HepG2 (cell line): ENCODE data around the gene EPC2. TPM values are rescaled to one million over a fixed set of nuclear protein-coding genes. Genes with fewer than 3 reads are reported as not detected.

ENCODE experiments used
- ATAC-seq: fragments of 200-7000 bp; cut with Tn5 transposase; 3 replicates; pipeline ENCODE4 v1.9.1; 2020; ENCODE audit warnings: mild to moderate bottlenecking, moderate library complexity
- BruUV-seq: library from RNA; stranded (reverse); fragments of 400-500 nt; replicated peaks from 2 replicates; lab custom pipeline; 2021; lab: Mats Ljungman, UMichigan
- CTCF ChIA-PET: fragments of 300-600 bp; formaldehyde crosslinking; extraction: SDS; loops from one replicate; lab custom pipeline; 2021; ENCODE audit warnings: low total read pairs, inconsistent platforms, low intra/inter-chr PET ratio; lab: Yijun Ruan, JAX
- POLR2A ChIA-PET: fragments of 350-600 bp; sonication (Branson Sonifier 250); formaldehyde crosslinking; loops from one replicate; lab custom pipeline; 2020; ENCODE audit warnings: antibody characterized with exemption, inconsistent platforms; lab: Yijun Ruan, JAX
- DNase-seq: peaks from one replicate; pipeline ENCODE4 v3.0.0-alpha.2; 2015; ENCODE audit warnings: low spot score
- FAIRE-seq: peaks from 3 replicates; lab custom pipeline; 2011; peaks lifted over from hg19 to GRCh38; lab: Jason Lieb, UNC
- H2AFZ ChIP-seq: one replicate; pipeline ENCODE4 v1.6.1; 2011; ENCODE audit warnings: low read length, inconsistent platforms
- H3K27ac ChIP-seq: fragments of 300-600 bp; 3 replicates; pipeline ENCODE4 v1.8.0; 2011; ENCODE audit warnings: mixed run types, mild to moderate bottlenecking, mixed read lengths, low read length, inconsistent platforms; ENCODE audit not compliant: insufficient read depth; ENCODE audit errors: extremely low read length
- H3K27me3 ChIP-seq, 2 experiments: fragments of 200-600 bp in 1 of 2; 2 replicates in 1 of 2; 3 replicates in 1 of 2; pipeline versions ENCODE4 v1.6.0 to v1.8.0; 2011; ENCODE audit warnings: low read length in 2 of 2, mild to moderate bottlenecking in 2 of 2, moderate library complexity in 2 of 2, inconsistent platforms in 1 of 2; ENCODE audit not compliant: insufficient read depth in 2 of 2, control insufficient read depth in 1 of 2
- H3K36me3 ChIP-seq, 2 experiments: fragments of 200-600 bp in 1 of 2; replicated peaks in 1 of 2; 2 replicates in 1 of 2; 3 replicates in 1 of 2; pipeline versions ENCODE4 v1.5.1 to v1.8.0; 2011; ENCODE audit warnings: low read length in 2 of 2, inconsistent platforms in 1 of 2; ENCODE audit not compliant: insufficient read depth in 2 of 2, control insufficient read depth in 1 of 2
- H3K4me1 ChIP-seq: 2 replicates; pipeline ENCODE4 v1.5.1; 2012; ENCODE audit warnings: low read length, inconsistent platforms; ENCODE audit not compliant: insufficient read depth
- H3K4me2 ChIP-seq: 2 replicates; pipeline ENCODE4 v1.6.0; 2011; ENCODE audit warnings: low read depth, low read length, inconsistent platforms
- H3K4me3 ChIP-seq, 3 experiments: fragments of 200-600 bp in 1 of 3; sonication (generic), shearing (Covaris generic) in 1 of 3; replicated peaks in 1 of 3; 2 replicates each; pipeline ENCODE4 v1.5.1; 2011 to 2016; ENCODE audit warnings: low read length in 3 of 3, inconsistent platforms in 2 of 3, low read depth in 2 of 3, mild to moderate bottlenecking in 2 of 3, control low read depth in 1 of 3, mixed read lengths in 1 of 3; ENCODE audit not compliant: insufficient read depth in 1 of 3
- H3K79me2 ChIP-seq: one replicate; pipeline ENCODE4 v1.6.1; 2011; ENCODE audit warnings: low read length, inconsistent platforms; ENCODE audit not compliant: insufficient read depth
- H3K9ac ChIP-seq: 2 replicates; pipeline ENCODE4 v1.6.0; 2011; ENCODE audit warnings: mild to moderate bottlenecking, low read depth, low read length, inconsistent platforms; ENCODE audit not compliant: insufficient read depth
- H3K9me3 ChIP-seq: 2 replicates; pipeline ENCODE4 v1.5.1; 2012; ENCODE audit warnings: mild to moderate bottlenecking, low read length
- H4K20me1 ChIP-seq: 2 replicates; pipeline ENCODE4 v1.6.0; 2011; ENCODE audit warnings: inconsistent platforms, mild to moderate bottlenecking, low read length, moderate library complexity; ENCODE audit not compliant: insufficient read depth
- ADNP ChIP-seq: sonication (generic); formaldehyde crosslinking; IDR thresholded peaks from 2 replicates; pipeline ENCODE4 v1.4.0; 2020; ENCODE audit warnings: missing genetic modification reagents
- BCLAF1 ChIP-seq: fragments of 450-650 bp; IDR thresholded peaks from 2 replicates; pipeline ENCODE4 v1.6.1; 2017; ENCODE audit warnings: mild to moderate bottlenecking
- CREB1 ChIP-seq, 2 experiments: fragments of 450-650 bp in 1 of 2; IDR thresholded peaks; 2 replicates each; pipeline ENCODE4 v1.6.1; 2016 to 2017; ENCODE audit warnings: control low read depth in 1 of 2, mild to moderate bottlenecking in 1 of 2, missing compliant biosample characterization in 1 of 2, missing genetic modification characterization in 1 of 2
- FLYWCH1 ChIP-seq: sonication (generic); formaldehyde crosslinking; IDR thresholded peaks from 2 replicates; pipeline ENCODE4 v1.8.1; 2023; ENCODE audit warnings: mild to moderate bottlenecking, missing genetic modification reagents
- HNF4A ChIP-seq: sonication (generic); formaldehyde crosslinking; IDR thresholded peaks from 2 replicates; pipeline ENCODE4 v1.4.0; 2020; ENCODE audit warnings: missing genetic modification reagents
- KDM6A ChIP-seq: IDR thresholded peaks from 2 replicates; pipeline ENCODE4 v1.6.1; 2016; ENCODE audit warnings: low read depth
- MAFG ChIP-seq: sonication (generic); formaldehyde crosslinking; IDR thresholded peaks from 2 replicates; pipeline ENCODE4 v1.5.1; 2020; ENCODE audit warnings: mild to moderate bottlenecking, missing genetic modification reagents
- MED13 ChIP-seq: sonication (generic); formaldehyde crosslinking; IDR thresholded peaks from 2 replicates; pipeline ENCODE4 v1.5.0; 2020; ENCODE audit warnings: missing genetic modification reagents
- NR2F6 ChIP-seq, 2 experiments: IDR thresholded peaks; 2 replicates each; pipeline ENCODE4 v1.6.1; 2016; ENCODE audit warnings: antibody characterized with exemption in 1 of 2, mild to moderate bottlenecking in 1 of 2
- SAFB2 ChIP-seq: sonication (generic); formaldehyde crosslinking; IDR thresholded peaks from 2 replicates; pipeline ENCODE4 v1.5.1; 2020; ENCODE audit warnings: missing genetic modification reagents, low read depth, mild to moderate bottlenecking, borderline replicate concordance
- TOPORS ChIP-seq: sonication (generic); formaldehyde crosslinking; IDR thresholded peaks from 2 replicates; pipeline ENCODE4 v1.8.0; 2023; ENCODE audit warnings: mild to moderate bottlenecking, missing genetic modification reagents
- ZNF180 ChIP-seq: sonication (generic); formaldehyde crosslinking; IDR thresholded peaks from 2 replicates; pipeline ENCODE4 v1.4.0; 2020; ENCODE audit warnings: low read depth, missing genetic modification reagents, borderline replicate concordance
- ZNF207 ChIP-seq: fragments of 450-650 bp; IDR thresholded peaks from 2 replicates; pipeline ENCODE4 v1.6.1; 2016; ENCODE audit warnings: antibody characterized with exemption, borderline replicate concordance
- ZNF253 ChIP-seq: sonication (generic); formaldehyde crosslinking; IDR thresholded peaks from 2 replicates; pipeline ENCODE4 v1.8.0; 2022; ENCODE audit warnings: mild to moderate bottlenecking, missing genetic modification reagents, borderline replicate concordance
- ZNF337 ChIP-seq: sonication (generic); formaldehyde crosslinking; IDR thresholded peaks from 2 replicates; pipeline ENCODE4 v1.5.1; 2020; ENCODE audit warnings: missing genetic modification reagents, low read depth, mild to moderate bottlenecking, borderline replicate concordance
- ZNF414 ChIP-seq: sonication (generic); formaldehyde crosslinking; IDR thresholded peaks from 2 replicates; pipeline ENCODE4 v1.5.0; 2020; ENCODE audit warnings: missing genetic modification reagents
- WGBS: methylation state at CpG from one replicate; pipeline ENCODE4 v1.1.6; 2017; ENCODE audit warnings: low lambda C conversion rate; 5-methylcytosine and 5-hydroxymethylcytosine counted together
- in situ Hi-C: cut with HindIII; loops from 2 replicates; pipeline ENCODE4 v1.10.0; 2017; ENCODE audit warnings: low pct_unique_long_range_greater_than_20kb; ENCODE audit not compliant: extremely low pct_ligation_motif_present
- intact Hi-C: fragments of 100-400 bp; cut with micrococcal nuclease; formaldehyde crosslinking; loops from one replicate; pipeline ENCODE4 v1.10.0; 2022; ENCODE audit not compliant: unreplicated experiment
- polyA plus RNA-seq, 8 experiments: library from polyadenylated mRNA; depleted of rRNA in 3 of 8; stranded (reverse) in 7 of 8; unstranded in 1 of 8; fragments of >200 nt; fragmentation: Illumina TruSeq in 4 of 8; extraction: Trizol in 4 of 8; gene quantifications; 2 replicates each; pipeline versions ENCODE4 v1.2.1 to v1.2.3, GENCODE V29; 2011 to 2016; ENCODE audit warnings: low read depth in 4 of 8, missing spikeins in 1 of 8, mixed read lengths in 1 of 8; ENCODE audit not compliant: insufficient read depth in 1 of 8
- total RNA-seq, 5 experiments: library from RNA; depleted of rRNA; stranded (reverse); fragments of >200 nt; fragmentation: Illumina TruSeq; extraction: Trizol; gene quantifications; 2 replicates each; pipeline ENCODE4 v1.2.3, GENCODE V29; 2016; ENCODE audit warnings: low read depth in 1 of 5

Gene EPC2
- total and polyA plus RNA-seq, 2 of the 13 experiments (the other 11 are each of a cell fraction or from before 2014, with no cell fraction given): 20.5 to 22.0 TPM

DNA sequence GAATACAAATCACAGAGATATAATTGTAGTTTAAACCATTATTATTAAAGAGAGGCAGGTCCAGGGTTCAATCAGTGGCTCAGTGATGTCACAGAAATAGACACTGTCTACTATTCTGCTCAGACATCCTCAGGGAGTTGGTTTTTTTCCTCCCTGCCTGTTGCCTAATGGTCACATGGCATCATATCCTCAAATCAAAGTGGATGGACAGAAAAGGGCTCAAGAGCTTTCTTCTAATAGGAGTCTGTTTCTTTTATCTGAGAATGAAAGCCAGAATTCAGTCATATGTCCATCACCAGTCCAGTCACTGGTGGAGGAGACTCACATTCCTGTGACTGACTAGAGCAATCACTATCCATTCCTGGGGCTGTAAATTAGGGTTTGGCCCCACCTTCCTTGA, 27.9 kb upstream of the EPC2 start:
- Histone ChIP-seq H3K4me1 (peaks cover 14% of the 10 kb centered on the region; the same call in 1 of the 2 replicates), H3K27me3 (peaks cover 0 to 8% of the 10 kb centered on the region in 2 experiments; a peak in 1 of 5 replicates), H3K9me3 (no peaks in the 10 kb centered on the region), H3K4me3 (no peak overlapping the region), H3K36me3 (no peaks in the 10 kb centered on the region), H3K27ac (no peak overlapping the region), H2AFZ (no peak overlapping the region), H3K9ac (no peak overlapping the region), H3K79me2 (no peaks in the 10 kb centered on the region), H4K20me1 (no peaks in the 10 kb centered on the region), H3K4me2 (no peak overlapping the region)
- TF ChIP-seq CREB1 (IDR thresholded peaks at IDR 0.05) (0 out of 2 replicates have a peak, but pooled peaks have one; percentile 16), CREB1 (CRISPR knock-in tag; IDR thresholded peaks at IDR 0.05) (no peak), ZNF337 (CRISPR knock-in tag) (no peak)
- BruUV-seq: no TSS peak
- ATAC-seq: no peak
- in situ Hi-C loops: no loop called here
- DNase-seq: no peak
- CTCF ChIA-PET: no interaction called here
- FAIRE-seq: no peak
- intact Hi-C loops: no loop called here
- POLR2A ChIA-PET: no interaction called here

DNA sequence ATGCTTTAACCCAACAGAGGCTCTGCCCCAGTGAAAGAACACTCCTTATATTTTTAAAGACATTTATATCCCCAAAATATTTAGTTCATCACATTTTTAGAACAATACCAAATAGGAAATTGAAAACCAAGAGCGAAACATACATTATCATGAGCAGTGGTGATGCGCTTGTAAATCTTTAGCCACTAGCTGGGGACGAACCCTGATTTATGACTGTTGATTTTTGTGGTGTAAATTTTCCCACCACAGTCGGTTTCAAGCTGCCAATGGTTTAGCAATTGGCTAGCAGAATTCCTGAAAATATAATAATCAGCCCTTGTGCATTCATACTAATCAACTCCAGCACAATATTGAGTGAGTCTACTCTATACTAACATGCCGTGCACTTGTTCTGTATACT, 27.3 kb upstream of the EPC2 start:
- H3K9me3 ChIP-seq: no peaks in the 10 kb centered on the region
- no TSS peak for BruUV-seq
- H3K4me1 ChIP-seq: peaks cover 14% of the 10 kb centered on the region; the same call in 1 of the 2 replicates
- POLR2A ChIA-PET: no interaction called here
- in situ Hi-C loops: no loop called here
- WGBS: 28% methylated on average over 5 of the region's 5 CpGs
- FAIRE-seq (no peak), ATAC-seq (no peak), DNase-seq (no peak)
- H4K20me1 ChIP-seq: no peaks in the 10 kb centered on the region
- CTCF ChIA-PET: no interaction called here
- H3K79me2 ChIP-seq: no peaks in the 10 kb centered on the region
- no peak overlapping the region for H3K4me2 ChIP-seq
- no peak overlapping the region for H3K27ac ChIP-seq
- H3K4me3 ChIP-seq: no peak overlapping the region
- no peaks in the 10 kb centered on the region for H3K36me3 ChIP-seq
- H2AFZ ChIP-seq: no peak overlapping the region
- peaks cover 0 to 8% of the 10 kb centered on the region in 2 experiments; a peak in 2 of 5 replicates for H3K27me3 ChIP-seq
- intact Hi-C loops: no loop called here
- no peak overlapping the region for H3K9ac ChIP-seq
- no peak for TF ChIP-seq TOPORS (CRISPR knock-in tag)
- TF ChIP-seq KDM6A (CRISPR knock-in tag): no peak
- no peak for TF ChIP-seq ZNF207
- no peak for TF ChIP-seq ZNF180 (CRISPR knock-in tag)
- no peak for TF ChIP-seq SAFB2
- no peak for TF ChIP-seq HNF4A
- no peak for TF ChIP-seq MAFG (CRISPR knock-in tag)
- TF ChIP-seq BCLAF1: no peak
- TF ChIP-seq ADNP (CRISPR knock-in tag): no peak
- TF ChIP-seq ZNF253 (CRISPR knock-in tag): no peak
- TF ChIP-seq MED13 (CRISPR knock-in tag): no peak
- no peak for TF ChIP-seq FLYWCH1 (CRISPR knock-in tag)
- TF ChIP-seq NR2F6 (IDR thresholded peaks at IDR 0.05): no peak
- no peak for TF ChIP-seq NR2F6 (CRISPR knock-in tag; IDR thresholded peaks at IDR 0.05)
- TF ChIP-seq ZNF414 (CRISPR knock-in tag): no peak
